ENCODE results near the gene ARHGEF5. TPM values are rescaled to one million over a fixed set of nuclear protein-coding genes. Genes with fewer than 3 reads are reported as not detected.

ARHGEF5 gene
- total and polyA plus RNA-seq, 9 of the 15 experiments (the other 6 are each of a cell fraction or from before 2014, with no cell fraction given): 0.03 to 0.49 (median 0.10) TPM; not detected in 1

DNA sequence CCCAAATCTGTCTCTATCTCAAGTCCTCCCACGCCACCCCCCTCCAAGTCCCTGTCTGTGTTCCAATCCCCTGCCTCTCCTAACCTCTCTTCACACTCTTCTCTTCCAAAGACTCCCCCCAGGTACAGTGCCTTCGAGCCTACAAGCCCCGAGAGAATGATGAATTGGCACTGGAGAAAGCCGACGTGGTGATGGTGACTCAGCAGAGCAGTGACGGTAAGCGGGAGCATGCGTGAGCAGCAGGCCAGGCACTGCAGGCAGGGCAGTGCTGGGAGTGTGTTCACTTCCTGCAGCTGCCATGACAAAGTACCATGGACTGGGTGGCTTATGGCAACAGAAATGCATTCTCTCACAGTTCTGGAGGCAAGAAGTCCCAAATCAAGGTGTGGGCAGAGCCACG lies 23.4 kb downstream of the ARHGEF5 start (continued):
- TF ChIP-seq, protein P1, sequence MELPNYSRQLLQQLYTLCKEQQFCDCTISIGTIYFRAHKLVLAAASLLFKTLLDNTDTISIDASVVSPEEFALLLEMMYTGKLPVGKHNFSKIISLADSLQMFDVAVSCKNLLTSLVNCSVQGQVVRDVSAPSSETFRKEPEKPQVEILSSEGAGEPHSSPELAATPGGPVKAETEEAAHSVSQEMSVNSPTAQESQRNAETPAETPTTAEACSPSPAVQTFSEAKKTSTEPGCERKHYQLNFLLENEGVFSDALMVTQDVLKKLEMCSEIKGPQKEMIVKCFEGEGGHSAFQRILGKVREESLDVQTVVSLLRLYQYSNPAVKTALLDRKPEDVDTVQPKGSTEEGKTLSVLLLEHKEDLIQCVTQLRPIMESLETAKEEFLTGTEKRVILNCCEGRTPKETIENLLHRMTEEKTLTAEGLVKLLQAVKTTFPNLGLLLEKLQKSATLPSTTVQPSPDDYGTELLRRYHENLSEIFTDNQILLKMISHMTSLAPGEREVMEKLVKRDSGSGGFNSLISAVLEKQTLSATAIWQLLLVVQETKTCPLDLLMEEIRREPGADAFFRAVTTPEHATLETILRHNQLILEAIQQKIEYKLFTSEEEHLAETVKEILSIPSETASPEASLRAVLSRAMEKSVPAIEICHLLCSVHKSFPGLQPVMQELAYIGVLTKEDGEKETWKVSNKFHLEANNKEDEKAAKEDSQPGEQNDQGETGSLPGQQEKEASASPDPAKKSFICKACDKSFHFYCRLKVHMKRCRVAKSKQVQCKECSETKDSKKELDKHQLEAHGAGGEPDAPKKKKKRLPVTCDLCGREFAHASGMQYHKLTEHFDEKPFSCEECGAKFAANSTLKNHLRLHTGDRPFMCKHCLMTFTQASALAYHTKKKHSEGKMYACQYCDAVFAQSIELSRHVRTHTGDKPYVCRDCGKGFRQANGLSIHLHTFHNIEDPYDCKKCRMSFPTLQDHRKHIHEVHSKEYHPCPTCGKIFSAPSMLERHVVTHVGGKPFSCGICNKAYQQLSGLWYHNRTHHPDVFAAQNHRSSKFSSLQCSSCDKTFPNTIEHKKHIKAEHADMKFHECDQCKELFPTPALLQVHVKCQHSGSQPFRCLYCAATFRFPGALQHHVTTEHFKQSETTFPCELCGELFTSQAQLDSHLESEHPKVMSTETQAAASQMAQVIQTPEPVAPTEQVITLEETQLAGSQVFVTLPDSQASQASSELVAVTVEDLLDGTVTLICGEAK (IDR thresholded peaks at IDR 0.05): no peak
- TF ChIP-seq, protein P1 (CRISPR knock-in tag; IDR thresholded peaks at IDR 0.05): no peak
